Astrocyte of the cerebellum (primary cell): ENCODE data around the gene PNPLA1.

ENCODE experiments used
- DNase-seq: peaks from one replicate; pipeline ENCODE4 v3.0.0-alpha.2; 2011; ENCODE audit warnings: low read depth
- H3K4me3 ChIP-seq: 2 replicates; pipeline ENCODE4 v1.5.1; 2011; ENCODE audit warnings: mild to moderate bottlenecking, low read depth, low read length, moderate library complexity
- CTCF ChIP-seq: IDR thresholded peaks from 2 replicates; pipeline ENCODE4 v1.5.1; 2012; ENCODE audit warnings: low read length, low read depth, moderate library complexity, mild to moderate bottlenecking; ENCODE audit errors: missing control alignments
- in situ Hi-C: cut with HindIII; loops from 2 replicates; pipeline ENCODE4 v1.10.0; 2017; ENCODE audit warnings: low sequenced_read_pairs

The PNPLA1 gene

GRCh38 chr6:36280983-36281382 is 11.1 kb downstream of the PNPLA1 start:
- no peak for TF ChIP-seq CTCF
- DNase-seq = no peak
- in situ Hi-C loops = no loop called here
- no peak overlapping the region for H3K4me3 ChIP-seq

- no peak for DNase-seq
- no peak for TF ChIP-seq CTCF
- no peak overlapping the region for H3K4me3 ChIP-seq
- in situ Hi-C loops = no loop called here
Observed at GRCh38 chr6:36283608-36284007, 13.7 kb downstream of the PNPLA1 start.

DNA sequence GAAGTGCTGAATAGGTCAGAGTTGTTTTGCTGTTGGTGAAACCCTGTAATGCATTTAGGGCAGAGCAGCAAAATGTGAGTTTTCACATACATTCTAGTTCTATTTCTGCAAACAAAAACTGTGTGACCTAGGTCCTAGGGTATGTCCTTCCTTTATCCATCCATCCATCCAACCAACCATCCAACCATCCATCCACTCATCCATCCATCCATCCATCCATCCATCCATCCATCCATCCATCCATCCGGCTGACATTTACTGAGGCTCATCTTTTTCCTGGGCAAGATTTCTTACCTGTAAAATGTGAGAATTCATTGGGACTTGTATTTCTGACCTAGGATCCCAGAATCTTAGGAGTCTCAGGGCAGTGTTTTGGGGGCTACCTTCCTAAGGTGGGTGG is 14.5 kb downstream of the PNPLA1 start:
- no peak for DNase-seq
- no peak for TF ChIP-seq CTCF
- in situ Hi-C loops = no loop called here
- no peak overlapping the region for H3K4me3 ChIP-seq

DNA sequence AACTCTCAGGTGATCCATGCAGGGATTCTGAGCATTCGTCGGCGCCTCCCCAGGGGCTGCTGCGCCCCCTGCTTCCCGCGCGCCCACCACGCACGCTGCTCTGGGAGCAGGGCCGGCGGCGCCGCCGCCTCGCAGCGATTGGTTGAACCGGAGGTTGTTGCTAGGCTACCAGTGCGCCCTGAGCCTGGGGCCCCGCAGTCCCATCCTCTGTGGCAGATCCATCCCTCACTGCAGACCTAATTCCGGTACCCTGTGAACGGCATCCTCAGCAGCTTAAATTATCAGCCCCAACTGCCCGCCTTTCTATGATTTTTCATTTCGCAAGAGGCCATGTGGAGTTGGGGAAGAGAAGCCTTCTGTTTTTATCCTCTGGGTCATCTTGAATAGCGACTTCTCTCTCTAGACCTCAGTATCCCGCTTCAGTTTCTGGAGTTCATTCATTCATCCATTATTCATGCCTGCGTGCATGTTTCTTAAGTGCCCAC is 15.4 kb downstream of the PNPLA1 start:
- DNase-seq = no peak
- in situ Hi-C loops = no loop called here
- no peak overlapping the region for H3K4me3 ChIP-seq
- no peak for TF ChIP-seq CTCF

DNA sequence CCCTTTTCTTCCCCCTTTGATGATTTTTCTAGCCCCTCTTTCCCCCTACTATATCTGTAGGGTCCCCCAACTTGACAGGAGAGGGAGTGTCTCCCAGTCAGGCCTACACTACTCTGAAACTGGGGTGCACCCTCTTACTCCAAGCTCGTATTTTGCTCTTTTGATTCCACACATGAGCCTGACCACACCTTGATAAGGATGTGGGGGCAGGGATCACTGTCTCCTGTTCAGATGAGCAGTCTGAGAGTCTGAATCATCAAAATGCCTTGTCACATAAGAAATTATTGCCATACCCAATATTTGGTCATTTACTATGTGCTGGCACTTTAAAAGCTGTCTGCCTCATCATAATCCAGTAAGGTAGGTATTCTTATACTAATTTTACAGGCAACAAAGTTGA is 15.9 kb downstream of the PNPLA1 start:
- H3K4me3 ChIP-seq = no peak overlapping the region
- DNase-seq = no peak
- TF ChIP-seq CTCF = no peak
- in situ Hi-C loops = no loop called here

DNA sequence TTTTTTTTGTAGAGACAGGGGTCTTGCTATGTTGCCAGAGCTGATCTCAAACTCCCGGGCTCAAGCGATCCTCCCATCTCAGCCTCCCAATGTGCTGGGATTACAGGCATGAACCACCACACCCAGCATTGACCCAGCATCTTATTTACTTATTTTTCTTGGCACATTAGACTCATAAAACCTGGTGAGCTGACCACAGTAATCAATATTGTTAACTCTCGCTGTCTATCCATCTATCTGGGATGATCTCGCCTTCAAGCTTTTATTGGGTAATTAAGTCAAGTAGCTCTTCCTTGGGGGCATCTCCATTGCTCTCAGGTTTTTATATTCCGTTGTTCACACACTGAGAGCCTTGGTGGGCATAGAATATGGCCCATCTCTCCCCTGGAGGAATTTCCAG is 17.0 kb downstream of the PNPLA1 start:
- in situ Hi-C loops = no loop called here
- H3K4me3 ChIP-seq = no peak overlapping the region
- DNase-seq = no peak
- TF ChIP-seq CTCF = no peak
